ENCODE results near the gene POT1.

POT1 gene

GRCh38 chr7:124912972-124913371 is 16.7 kb downstream of the POT1 start:
- DNase-seq (ENCODE audit: low spot score) = no peak

- DNase-seq (ENCODE audit: low spot score) = no peak
Observed at GRCh38 chr7:124909808-124910207, 19.8 kb downstream of the POT1 start.

- no peak for DNase-seq (ENCODE audit: low spot score)
Observed at GRCh38 chr7:124908259-124908658, 21.4 kb downstream of the POT1 start.

GRCh38 chr7:124907490-124907889 is 22.1 kb downstream of the POT1 start:
- DNase-seq (ENCODE audit: low spot score) = no peak

GRCh38 chr7:124898531-124898930 is 31.1 kb downstream of the POT1 start:
- DNase-seq (ENCODE audit: low spot score) = no peak

GRCh38 chr7:124896001-124896400 is 33.6 kb downstream of the POT1 start:
- DNase-seq (ENCODE audit: low spot score) = no peak

- no peak for DNase-seq (ENCODE audit: low spot score)
Observed at GRCh38 chr7:124893140-124893827, 36.3 kb downstream of the POT1 start.

GRCh38 chr7:124887247-124887646 is 42.4 kb downstream of the POT1 start:
- no peak for DNase-seq (ENCODE audit: low spot score)

GRCh38 chr7:124881981-124882380 is 47.6 kb downstream of the POT1 start:
- DNase-seq (ENCODE audit: low spot score) = no peak

GRCh38 chr7:124879771-124880170 is 49.9 kb downstream of the POT1 start:
- no peak for DNase-seq (ENCODE audit: low spot score)

GRCh38 chr7:124879103-124879502 is 50.5 kb downstream of the POT1 start:
- no peak for DNase-seq (ENCODE audit: low spot score)

GRCh38 chr7:124874644-124875163 is 54.9 kb downstream of the POT1 start:
- DNase-seq (ENCODE audit: low spot score) = no peak

- no peak for DNase-seq (ENCODE audit: low spot score)
Observed at GRCh38 chr7:124857672-124858235, 71.9 kb downstream of the POT1 start.

GRCh38 chr7:124856299-124856888 is 73.2 kb downstream of the POT1 start:
- peak; percentile 7 for DNase-seq (ENCODE audit: low spot score)

- no peak for DNase-seq (ENCODE audit: low spot score)
Observed at GRCh38 chr7:124843336-124843735, 86.3 kb downstream of the POT1 start.

GRCh38 chr7:124840435-124840834 is 89.2 kb downstream of the POT1 start:
- no peak for DNase-seq (ENCODE audit: low spot score)

GRCh38 chr7:124839687-124840086 is 89.9 kb downstream of the POT1 start:
- no peak for DNase-seq (ENCODE audit: low spot score)

- DNase-seq (ENCODE audit: low spot score) = no peak
Observed at GRCh38 chr7:124836173-124836572, 93.5 kb downstream of the POT1 start.

- DNase-seq (ENCODE audit: low spot score) = no peak
Observed at GRCh38 chr7:124818807-124819206, 110.8 kb downstream of the POT1 start.

- no peak for DNase-seq (ENCODE audit: low spot score)
Observed at GRCh38 chr7:124813994-124814798, 115.4 kb downstream of the POT1 start.

- DNase-seq (ENCODE audit: low spot score) = no peak
Observed at GRCh38 chr7:124812764-124813163, 116.9 kb downstream of the POT1 start.

- no peak for DNase-seq (ENCODE audit: low spot score)
Observed at GRCh38 chr7:124811341-124811740, 118.3 kb downstream of the POT1 start.

GRCh38 chr7:124810605-124811004 is 119.0 kb downstream of the POT1 start:
- DNase-seq (ENCODE audit: low spot score) = no peak

Measured in iPS-NIHi11 (cell line).